Measurements from ENCODE around the gene DCC.

DNA sequence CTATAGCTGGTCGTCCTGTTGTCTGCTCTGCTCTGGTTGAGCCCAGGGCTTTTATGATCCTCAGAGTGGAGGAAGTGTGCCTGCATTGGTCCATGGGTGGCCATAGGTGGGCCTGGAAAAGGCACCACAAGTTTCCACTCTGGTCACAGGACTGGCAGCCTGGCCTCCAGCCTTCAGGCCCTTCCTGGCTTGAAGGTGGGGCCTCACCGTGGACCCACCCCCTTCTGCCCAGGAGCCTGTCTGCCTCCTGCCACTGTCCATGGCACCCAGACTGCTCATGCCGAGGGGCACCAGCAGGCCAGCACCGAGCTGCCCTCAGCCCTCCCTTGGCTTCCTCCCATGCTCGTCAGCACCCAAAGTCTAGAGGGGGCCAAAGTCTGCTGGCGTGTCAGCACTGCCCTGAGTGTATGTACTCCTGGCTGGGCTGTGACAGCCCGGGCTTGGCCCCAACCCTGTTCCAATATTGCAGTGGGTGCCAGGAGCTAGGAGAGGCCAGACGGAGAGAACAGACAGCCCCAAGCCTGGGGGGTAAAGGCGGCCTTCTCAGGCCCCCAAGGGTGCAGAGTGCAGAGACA lies 529.4 kb downstream of the DCC start:
- TF ChIP-seq CTCF (IDR thresholded peaks at IDR 0.05), result no peak
- TF ChIP-seq POLR2A (IDR thresholded peaks at IDR 0.05), result no peak

All from thyroid gland (tissue), 4 donors.